Astrocyte (in vitro differentiated cells and primary cell): Measurements from ENCODE around the gene UNC93A. TPM values are rescaled to one million over a fixed set of nuclear protein-coding genes. Genes with fewer than 3 reads are reported as not detected.

ENCODE experiments used
- DNase-seq: peaks from one replicate; pipeline ENCODE4 v3.0.0-alpha.2; 2010; ENCODE audit warnings: low read depth
- FAIRE-seq: peaks from 2 replicates; lab custom pipeline; 2011; peaks lifted over from hg19 to GRCh38; lab: Jason Lieb, UNC
- H2AFZ ChIP-seq: 2 replicates; pipeline ENCODE4 v1.6.0; 2012; ENCODE audit warnings: low read depth, low read length, inconsistent platforms
- H3K27ac ChIP-seq: 2 replicates; pipeline ENCODE4 v1.5.1; 2011; ENCODE audit warnings: low read depth, low read length, inconsistent platforms
- H3K27me3 ChIP-seq: 2 replicates; pipeline ENCODE4 v1.6.0; 2011; ENCODE audit warnings: low read length, inconsistent platforms; ENCODE audit not compliant: insufficient read depth
- H3K36me3 ChIP-seq: 2 replicates; pipeline ENCODE4 v1.5.1; 2011; ENCODE audit warnings: low read length, inconsistent platforms; ENCODE audit not compliant: insufficient read depth
- H3K4me1 ChIP-seq: 2 replicates; pipeline ENCODE4 v1.5.1; 2011; ENCODE audit warnings: low read length, inconsistent platforms; ENCODE audit not compliant: insufficient read depth
- H3K4me2 ChIP-seq: 2 replicates; pipeline ENCODE4 v1.6.0; 2012; ENCODE audit warnings: low read length, inconsistent platforms
- H3K4me3 ChIP-seq: 2 replicates; pipeline ENCODE4 v1.5.1; 2011; ENCODE audit warnings: low read depth, mild to moderate bottlenecking, low read length, inconsistent platforms; ENCODE audit not compliant: insufficient read depth
- H3K79me2 ChIP-seq: 2 replicates; pipeline ENCODE4 v1.6.0; 2012; ENCODE audit warnings: mild to moderate bottlenecking, low read length, inconsistent platforms; ENCODE audit not compliant: insufficient read depth
- H3K9ac ChIP-seq: 2 replicates; pipeline ENCODE4 v1.6.0; 2012; ENCODE audit warnings: mild to moderate bottlenecking, low read length, inconsistent platforms
- H3K9me3 ChIP-seq: 2 replicates; pipeline ENCODE4 v1.5.1; 2012; ENCODE audit warnings: low read depth, mild to moderate bottlenecking, low read length, inconsistent platforms; ENCODE audit not compliant: insufficient read depth
- H4K20me1 ChIP-seq: 2 replicates; pipeline ENCODE4 v1.6.0; 2012; ENCODE audit warnings: low read length, inconsistent platforms; ENCODE audit not compliant: insufficient read depth
- H3K27ac Mint-ChIP-seq: one replicate; pipeline ENCODE4 v1.8.0; 2021; ENCODE audit warnings: mild to moderate bottlenecking, mixed read lengths; ENCODE audit not compliant: unreplicated experiment
- H3K27me3 Mint-ChIP-seq: one replicate; pipeline ENCODE4 v1.8.0; 2021; ENCODE audit warnings: low read depth, mixed read lengths; ENCODE audit not compliant: unreplicated experiment
- H3K36me3 Mint-ChIP-seq: one replicate; pipeline ENCODE4 v1.8.0; 2021; ENCODE audit warnings: low read depth, mixed read lengths; ENCODE audit not compliant: unreplicated experiment
- H3K4me1 Mint-ChIP-seq: one replicate; pipeline ENCODE4 v1.8.0; 2021; ENCODE audit warnings: low read depth, mixed read lengths; ENCODE audit not compliant: unreplicated experiment
- H3K4me3 Mint-ChIP-seq: one replicate; pipeline ENCODE4 v1.8.0; 2021; ENCODE audit warnings: mild to moderate bottlenecking, moderate library complexity, mixed read lengths; ENCODE audit not compliant: unreplicated experiment
- H3K9me3 Mint-ChIP-seq: one replicate; pipeline ENCODE4 v1.8.0; 2021; ENCODE audit warnings: mild to moderate bottlenecking, mixed read lengths; ENCODE audit not compliant: unreplicated experiment
- EZH2 ChIP-seq: IDR thresholded peaks from 2 replicates; pipeline ENCODE4 v1.6.1; 2012; ENCODE audit warnings: mild to moderate bottlenecking, low read length, inconsistent platforms; ENCODE audit not compliant: insufficient read depth
- total RNA-seq: library from RNA; stranded (reverse); gene quantifications from 2 replicates; pipeline ENCODE4 v1.2.1, GENCODE V29; 2021
- TF ChIP-seq, protein P1 (sequence below): IDR thresholded peaks from 2 replicates; pipeline ENCODE4 v1.5.1; 2011; ENCODE audit warnings: low read depth, mild to moderate bottlenecking, inconsistent platforms, low read length, moderate library complexity; ENCODE audit not compliant: insufficient read depth

The UNC93A gene
- total RNA-seq, 1 donor from 2014 or later, result not detected

DNA sequence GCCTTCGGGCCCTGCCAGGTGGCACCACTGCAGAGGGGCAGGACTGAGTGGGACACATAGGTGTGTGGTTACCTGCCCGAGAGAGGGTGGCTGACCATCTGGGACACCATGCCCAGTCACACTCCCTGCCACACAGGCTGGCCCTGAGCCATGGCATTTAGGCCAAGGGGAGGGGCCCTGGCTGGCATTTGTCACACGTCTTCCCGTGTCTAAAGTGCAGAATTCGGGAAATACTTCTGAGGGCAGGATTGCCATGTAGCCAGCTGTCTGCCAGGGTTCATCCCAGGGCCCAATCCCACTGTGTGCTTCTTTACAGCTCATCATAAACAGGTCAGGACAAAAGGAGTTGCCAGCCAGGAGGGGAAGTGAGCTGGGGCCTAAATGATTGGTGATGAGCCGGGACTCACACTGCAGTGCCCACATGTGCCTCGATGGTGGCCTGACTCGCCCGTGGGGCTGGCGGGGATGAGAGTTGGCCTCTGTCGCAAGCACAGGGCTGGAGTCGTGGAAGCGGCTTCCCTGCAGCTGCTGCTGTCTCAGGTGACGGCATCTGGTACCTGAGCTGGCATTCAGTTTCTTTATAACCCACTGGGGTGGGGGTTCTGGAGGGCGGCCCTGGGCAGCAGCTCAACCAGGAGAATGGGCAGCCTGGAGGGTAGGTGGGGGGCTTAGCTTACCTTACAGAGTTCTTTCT lies 5.9 kb upstream of the UNC93A start:
- H3K9ac ChIP-seq, result no peak overlapping the region
- H3K27me3 Mint-ChIP-seq, result peaks cover 24% of the 10 kb centered on the region
- H3K27ac ChIP-seq, result no peak overlapping the region
- H3K9me3 ChIP-seq, result no peaks in the 10 kb centered on the region
- H3K4me1 Mint-ChIP-seq, result peaks cover 2% of the 10 kb centered on the region
- no peak for FAIRE-seq
- H2AFZ ChIP-seq, result no peak overlapping the region
- H3K4me3 ChIP-seq, result no peak overlapping the region
- DNase-seq, result no peak
- H3K9me3 Mint-ChIP-seq, result peaks cover 4% of the 10 kb centered on the region
- no peaks in the 10 kb centered on the region for H3K27me3 ChIP-seq
- no peak overlapping the region for H3K27ac Mint-ChIP-seq
- TF ChIP-seq, protein P1, sequence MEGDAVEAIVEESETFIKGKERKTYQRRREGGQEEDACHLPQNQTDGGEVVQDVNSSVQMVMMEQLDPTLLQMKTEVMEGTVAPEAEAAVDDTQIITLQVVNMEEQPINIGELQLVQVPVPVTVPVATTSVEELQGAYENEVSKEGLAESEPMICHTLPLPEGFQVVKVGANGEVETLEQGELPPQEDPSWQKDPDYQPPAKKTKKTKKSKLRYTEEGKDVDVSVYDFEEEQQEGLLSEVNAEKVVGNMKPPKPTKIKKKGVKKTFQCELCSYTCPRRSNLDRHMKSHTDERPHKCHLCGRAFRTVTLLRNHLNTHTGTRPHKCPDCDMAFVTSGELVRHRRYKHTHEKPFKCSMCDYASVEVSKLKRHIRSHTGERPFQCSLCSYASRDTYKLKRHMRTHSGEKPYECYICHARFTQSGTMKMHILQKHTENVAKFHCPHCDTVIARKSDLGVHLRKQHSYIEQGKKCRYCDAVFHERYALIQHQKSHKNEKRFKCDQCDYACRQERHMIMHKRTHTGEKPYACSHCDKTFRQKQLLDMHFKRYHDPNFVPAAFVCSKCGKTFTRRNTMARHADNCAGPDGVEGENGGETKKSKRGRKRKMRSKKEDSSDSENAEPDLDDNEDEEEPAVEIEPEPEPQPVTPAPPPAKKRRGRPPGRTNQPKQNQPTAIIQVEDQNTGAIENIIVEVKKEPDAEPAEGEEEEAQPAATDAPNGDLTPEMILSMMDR, result no peak
- no peak for TF ChIP-seq EZH2
- no peak overlapping the region for H3K4me2 ChIP-seq
- H3K36me3 ChIP-seq, result no peaks in the 10 kb centered on the region
- H3K36me3 Mint-ChIP-seq, result no peaks in the 10 kb centered on the region
- H3K4me3 Mint-ChIP-seq, result no peak overlapping the region
- no peaks in the 10 kb centered on the region for H4K20me1 ChIP-seq
- H3K79me2 ChIP-seq, result no peaks in the 10 kb centered on the region
- no peaks in the 10 kb centered on the region for H3K4me1 ChIP-seq

DNA sequence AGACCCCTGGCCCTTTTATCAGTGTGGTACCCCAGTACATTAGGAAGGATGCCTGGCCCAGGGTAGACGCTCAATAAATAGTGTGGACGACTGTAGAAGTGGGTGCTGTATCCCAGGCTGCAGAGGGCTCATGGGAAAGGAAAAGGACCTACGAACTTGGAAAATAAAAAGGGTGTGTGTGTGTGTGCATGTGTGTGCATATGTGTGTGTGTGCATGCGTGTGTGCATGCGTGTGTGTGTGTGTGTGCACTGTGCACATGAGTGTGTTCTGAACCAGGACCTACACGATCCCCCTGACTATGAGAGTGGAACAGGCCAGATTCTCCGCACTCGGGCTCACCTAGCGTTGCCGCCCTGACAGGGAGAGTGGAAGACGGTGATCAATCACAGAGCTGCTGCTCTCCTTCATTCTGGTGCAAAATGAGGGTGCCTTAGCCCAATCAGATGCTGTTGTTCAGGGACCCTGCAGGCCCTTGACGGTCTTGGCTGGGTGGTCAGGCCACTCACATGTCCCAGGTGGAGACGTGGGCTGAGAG lies 3.5 kb upstream of the UNC93A start:
- Mint-ChIP-seq H3K36me3 (no peaks in the 10 kb centered on the region), H3K27me3 (peaks cover 20% of the 10 kb centered on the region)
- no peak for FAIRE-seq

More for the DNA sequence above, 3.5 kb upstream of the UNC93A start:
- no peak overlapping the region for H3K4me2 ChIP-seq
- no peak for DNase-seq
- no peak overlapping the region for H2AFZ ChIP-seq
- no peak overlapping the region for H3K9ac ChIP-seq
- H3K9me3 ChIP-seq, result no peaks in the 10 kb centered on the region
- H3K27me3 ChIP-seq, result no peaks in the 10 kb centered on the region
- H3K4me3 Mint-ChIP-seq, result no peak overlapping the region
- H3K79me2 ChIP-seq, result no peaks in the 10 kb centered on the region
- no peaks in the 10 kb centered on the region for H3K36me3 ChIP-seq
- no peak overlapping the region for H3K4me3 ChIP-seq
- H3K27ac Mint-ChIP-seq, result no peak overlapping the region
- H3K4me1 ChIP-seq, result no peaks in the 10 kb centered on the region
- no peak for TF ChIP-seq EZH2
- TF ChIP-seq, protein P1, result no peak
- peaks cover 3% of the 10 kb centered on the region for H3K4me1 Mint-ChIP-seq
- no peaks in the 10 kb centered on the region for H4K20me1 ChIP-seq
- peaks cover under 1% of the 10 kb centered on the region for H3K9me3 Mint-ChIP-seq
- H3K27ac ChIP-seq, result no peak overlapping the region
